Muscle layer of duodenum (tissue), 2 donors: ENCODE measurements around the gene CDON.
A peak's percentile ranks its signal among the peaks of the same experiment; 100 is the strongest.

Experiments used
- H3K27ac ChIP-seq: one replicate; pipeline ENCODE4 v1.7.0; 2013; ENCODE audit warnings: mild to moderate bottlenecking, low read length
- H3K27me3 ChIP-seq: one replicate; pipeline ENCODE4 v1.7.0; 2013; ENCODE audit warnings: low read depth, mild to moderate bottlenecking, control low read depth, low read length
- H3K36me3 ChIP-seq, 2 donors: one replicate each; pipeline ENCODE4 v1.7.0; 2013; ENCODE audit warnings: low read length in 2 of 2, control low read depth in 1 of 2, mild to moderate bottlenecking in 1 of 2; ENCODE audit not compliant: insufficient read depth in 2 of 2, control insufficient read depth in 1 of 2
- H3K4me1 ChIP-seq, 2 donors: one replicate each; pipeline ENCODE4 v1.7.0; 2013; ENCODE audit warnings: low read length in 2 of 2, mild to moderate bottlenecking in 2 of 2, control low read depth in 1 of 2, moderate library complexity in 1 of 2; ENCODE audit not compliant: insufficient read depth in 2 of 2, control insufficient read depth in 1 of 2
- H3K4me3 ChIP-seq, 2 donors: one replicate each; pipeline ENCODE4 v1.7.0; 2013; ENCODE audit warnings: low read length in 2 of 2, low read depth in 1 of 2, mild to moderate bottlenecking in 1 of 2
- H3K9me3 ChIP-seq, 2 donors: one replicate each; pipeline ENCODE4 v1.7.0; 2013; ENCODE audit warnings: low read length in 2 of 2, control low read depth in 1 of 2, mild to moderate bottlenecking in 1 of 2; ENCODE audit not compliant: control insufficient read depth in 1 of 2
- donor health status: healthy.

The CDON gene

GRCh38 chr11:126058105-126058874, 4.4 kb downstream of the CDON start:
- peak overlapping the region; percentile 49 for H3K4me3 ChIP-seq

GRCh38 chr11:126054882-126055281, 7.8 kb downstream of the CDON start:
- no peaks in the 10 kb centered on the region for H3K27me3 ChIP-seq
- H3K27ac ChIP-seq = no peak overlapping the region
- H3K4me1 ChIP-seq = peaks cover 0 to 23% of the 10 kb centered on the region in 2 donors
- no peaks in the 10 kb centered on the region for H3K36me3 ChIP-seq
- H3K4me3 ChIP-seq = no peak overlapping the region
- no peaks in the 10 kb centered on the region for H3K9me3 ChIP-seq

More at GRCh38 chr11:126058105-126058874, 4.4 kb downstream of the CDON start:
- Histone ChIP-seq H3K27ac (peak overlapping the region; percentile 60), H3K9me3 (no peaks in the 10 kb centered on the region), H3K27me3 (no peaks in the 10 kb centered on the region), H3K4me1 (peaks cover 0 to 21% of the 10 kb centered on the region in 2 donors), H3K36me3 (no peaks in the 10 kb centered on the region)

GRCh38 chr11:126054408-126054807, 8.3 kb downstream of the CDON start:
- Histone ChIP-seq H3K27ac (no peak overlapping the region), H3K4me1 (peaks cover 0 to 25% of the 10 kb centered on the region in 2 donors), H3K27me3 (no peaks in the 10 kb centered on the region), H3K4me3 (no peak overlapping the region), H3K9me3 (no peaks in the 10 kb centered on the region), H3K36me3 (no peaks in the 10 kb centered on the region)

- H3K27ac ChIP-seq = no peak overlapping the region
Measured at GRCh38 chr11:126053415-126054286, 9.0 kb downstream of the CDON start.

GRCh38 chr11:126051117-126051516, 11.5 kb downstream of the CDON start:
- Histone ChIP-seq H3K9me3 (no peaks in the 10 kb centered on the region), H3K4me3 (no peak overlapping the region), H3K27ac (no peak overlapping the region), H3K27me3 (no peaks in the 10 kb centered on the region), H3K4me1 (peaks cover 0 to 28% of the 10 kb centered on the region in 2 donors), H3K36me3 (no peaks in the 10 kb centered on the region)

More at GRCh38 chr11:126053415-126054286, 9.0 kb downstream of the CDON start:
- Histone ChIP-seq H3K4me3 (no peak overlapping the region), H3K36me3 (no peaks in the 10 kb centered on the region), H3K4me1 (peaks cover 0 to 30% of the 10 kb centered on the region in 2 donors), H3K9me3 (no peaks in the 10 kb centered on the region), H3K27me3 (no peaks in the 10 kb centered on the region)

- no peaks in the 10 kb centered on the region for H3K9me3 ChIP-seq
- no peaks in the 10 kb centered on the region for H3K27me3 ChIP-seq
- H3K27ac ChIP-seq = no peak overlapping the region
- no peaks in the 10 kb centered on the region for H3K36me3 ChIP-seq
- H3K4me1 ChIP-seq = peaks cover 0 to 26% of the 10 kb centered on the region in 2 donors
- H3K4me3 ChIP-seq = no peak overlapping the region
Measured at GRCh38 chr11:126049159-126049558, 13.5 kb downstream of the CDON start.

- H3K27me3 ChIP-seq = no peaks in the 10 kb centered on the region
- H3K36me3 ChIP-seq = no peaks in the 10 kb centered on the region
- no peak overlapping the region for H3K4me3 ChIP-seq
- no peak overlapping the region for H3K27ac ChIP-seq
- H3K9me3 ChIP-seq = no peaks in the 10 kb centered on the region
- H3K4me1 ChIP-seq = peaks cover 0 to 26% of the 10 kb centered on the region in 2 donors
Measured at GRCh38 chr11:126048197-126048596, 14.5 kb downstream of the CDON start.

- no peaks in the 10 kb centered on the region for H3K9me3 ChIP-seq
- peaks cover 0 to 26% of the 10 kb centered on the region in 2 donors for H3K4me1 ChIP-seq
- no peaks in the 10 kb centered on the region for H3K27me3 ChIP-seq
- H3K4me3 ChIP-seq = no peak overlapping the region
- peaks cover 0 to 6% of the 10 kb centered on the region in 2 donors for H3K36me3 ChIP-seq
- H3K27ac ChIP-seq = no peak overlapping the region
Measured at GRCh38 chr11:126046570-126047195, 16.0 kb downstream of the CDON start.

GRCh38 chr11:126039485-126040271, 23.0 kb downstream of the CDON start:
- Histone ChIP-seq H3K36me3 (peaks cover 0 to 6% of the 10 kb centered on the region in 2 donors), H3K4me1 (peaks cover 4 to 14% of the 10 kb centered on the region in 2 donors), H3K27ac (no peak overlapping the region), H3K9me3 (no peaks in the 10 kb centered on the region), H3K4me3 (no peak overlapping the region), H3K27me3 (no peaks in the 10 kb centered on the region)

- Histone ChIP-seq H3K4me1 (peaks cover 4 to 33% of the 10 kb centered on the region in 2 donors), H3K4me3 (no peak overlapping the region), H3K27me3 (no peaks in the 10 kb centered on the region), H3K36me3 (no peaks in the 10 kb centered on the region), H3K9me3 (no peaks in the 10 kb centered on the region), H3K27ac (no peak overlapping the region)
Measured at GRCh38 chr11:126035718-126036117, 26.9 kb downstream of the CDON start.
